ENCODE data around the gene SLC5A10.
"Not testable (repeated sequence)": the region's sequence is repeated elsewhere in the genome, so short reads cannot be mapped to it uniquely, and the experiment has no call there.

Gene SLC5A10

DNA sequence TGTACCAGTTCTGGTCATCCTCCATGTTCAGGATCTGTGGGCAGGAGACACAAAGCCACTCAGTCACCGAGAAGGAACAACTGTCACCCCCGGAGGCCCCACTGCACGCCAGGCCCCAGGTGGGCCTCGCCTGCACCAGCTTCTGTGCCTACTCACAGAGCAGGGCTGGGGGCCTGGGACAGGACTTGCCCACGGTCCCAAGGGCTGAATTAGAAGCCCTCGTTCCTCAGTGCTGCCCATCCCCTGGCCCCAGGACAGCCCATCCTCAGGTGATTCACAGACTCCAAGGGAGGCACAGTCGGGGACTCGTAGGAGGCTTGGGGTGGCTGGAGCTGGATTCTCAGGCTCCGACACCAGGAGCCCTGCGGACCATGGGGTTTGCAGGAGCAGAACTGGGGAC, 89.9 kb downstream of the SLC5A10 start:
- not testable (repeated sequence) for H3K4me3 ChIP-seq (ENCODE audit: low read length); DNase-seq (ENCODE audit: low read depth)

DNA sequence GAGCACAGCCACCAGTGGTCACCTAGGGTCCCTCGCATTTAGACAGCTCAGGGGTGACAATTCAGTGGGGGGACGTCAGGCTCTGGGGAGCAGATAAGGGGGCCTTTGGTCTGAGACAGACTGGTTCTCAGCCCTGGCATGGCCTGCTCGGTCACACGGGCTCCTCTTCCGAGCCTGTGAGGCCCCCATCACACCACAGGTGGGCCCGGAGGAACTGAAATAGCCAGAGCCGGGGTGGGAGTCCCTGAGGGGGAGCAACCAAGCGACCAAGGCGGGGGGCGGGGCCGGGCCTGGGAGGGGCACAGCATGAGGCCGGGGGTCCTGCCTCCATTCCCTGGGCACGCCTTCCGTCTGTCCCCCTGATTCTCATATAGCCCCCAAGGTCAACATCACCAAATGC, 90.4 kb downstream of the SLC5A10 start:
- H3K4me3 ChIP-seq (ENCODE audit: low read length); DNase-seq (ENCODE audit: low read depth): not testable (repeated sequence)

- H3K4me3 ChIP-seq (ENCODE audit: low read length); DNase-seq (ENCODE audit: low read depth): not testable (repeated sequence)
These were observed 91.1 kb downstream of the SLC5A10 start for GRCh38 chr17:19043032-19043431.

DNA sequence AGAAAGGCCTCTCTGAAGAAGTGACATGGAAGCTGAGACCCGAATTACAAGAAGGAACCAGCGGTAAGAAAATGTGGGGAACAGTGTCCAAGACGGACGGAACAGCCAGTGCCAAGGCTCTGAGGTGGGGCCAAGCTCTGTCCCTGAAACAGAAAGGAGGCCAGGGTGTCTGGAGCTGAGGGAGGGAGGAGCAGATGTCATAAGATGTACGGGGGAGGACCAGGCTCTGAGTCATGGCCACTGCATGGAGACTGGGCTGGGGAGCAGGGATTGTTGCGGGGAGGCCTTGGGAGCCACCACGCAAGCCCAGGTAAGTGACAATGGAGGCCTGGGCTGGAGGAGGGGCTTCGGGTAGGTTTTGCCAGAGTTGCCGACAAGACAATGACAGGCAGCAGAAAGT, 92.7 kb downstream of the SLC5A10 start:
- DNase-seq (ENCODE audit: low read depth); H3K4me3 ChIP-seq (ENCODE audit: low read length): not testable (repeated sequence)

- not testable (repeated sequence) for DNase-seq (ENCODE audit: low read depth); H3K4me3 ChIP-seq (ENCODE audit: low read length)
These were observed 94.9 kb downstream of the SLC5A10 start, which contains the start of gene GRAP for GRCh38 chr17:19046782-19047375. GRAP (minus strand) TSS chr17:19046957; CDS start chr17:19046926, 31 bp downstream.

DNA sequence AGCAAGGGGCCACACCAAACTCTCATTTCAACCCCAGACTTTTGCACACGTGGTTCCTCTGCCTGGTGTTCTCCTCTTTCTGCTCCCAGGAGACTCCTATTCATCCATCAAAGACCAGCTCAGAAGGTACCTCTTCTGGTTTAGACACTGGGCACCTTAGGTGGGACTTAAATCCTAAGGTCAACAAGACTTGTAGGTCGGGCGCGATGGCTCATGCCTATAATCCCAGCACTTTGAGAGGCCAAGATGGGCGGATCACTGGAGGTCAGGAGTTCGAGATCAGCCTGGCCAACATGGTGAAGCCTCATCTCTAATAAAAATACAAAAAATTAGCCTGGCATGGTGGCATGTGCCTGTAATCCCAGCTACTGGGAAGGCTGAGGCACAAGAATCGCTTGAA, 95.5 kb downstream of the SLC5A10 start:
- not testable (repeated sequence) for DNase-seq (ENCODE audit: low read depth); H3K4me3 ChIP-seq (ENCODE audit: low read length)

GRCh38 chr17:19048826-19049225, 96.9 kb downstream of the SLC5A10 start:
- not testable (repeated sequence) for H3K4me3 ChIP-seq (ENCODE audit: low read length); DNase-seq (ENCODE audit: low read depth)

GRCh38 chr17:19055447-19055846, 103.5 kb downstream of the SLC5A10 start:
- DNase-seq (ENCODE audit: low read depth); H3K4me3 ChIP-seq (ENCODE audit: low read length): not testable (repeated sequence)

- H3K4me3 ChIP-seq (ENCODE audit: low read length); DNase-seq (ENCODE audit: low read depth): not testable (repeated sequence)
These were observed 110.2 kb downstream of the SLC5A10 start for GRCh38 chr17:19062009-19062717.

GRCh38 chr17:19062718-19063325, 110.9 kb downstream of the SLC5A10 start:
- H3K4me3 ChIP-seq (ENCODE audit: low read length); DNase-seq (ENCODE audit: low read depth): not testable (repeated sequence)

DNA sequence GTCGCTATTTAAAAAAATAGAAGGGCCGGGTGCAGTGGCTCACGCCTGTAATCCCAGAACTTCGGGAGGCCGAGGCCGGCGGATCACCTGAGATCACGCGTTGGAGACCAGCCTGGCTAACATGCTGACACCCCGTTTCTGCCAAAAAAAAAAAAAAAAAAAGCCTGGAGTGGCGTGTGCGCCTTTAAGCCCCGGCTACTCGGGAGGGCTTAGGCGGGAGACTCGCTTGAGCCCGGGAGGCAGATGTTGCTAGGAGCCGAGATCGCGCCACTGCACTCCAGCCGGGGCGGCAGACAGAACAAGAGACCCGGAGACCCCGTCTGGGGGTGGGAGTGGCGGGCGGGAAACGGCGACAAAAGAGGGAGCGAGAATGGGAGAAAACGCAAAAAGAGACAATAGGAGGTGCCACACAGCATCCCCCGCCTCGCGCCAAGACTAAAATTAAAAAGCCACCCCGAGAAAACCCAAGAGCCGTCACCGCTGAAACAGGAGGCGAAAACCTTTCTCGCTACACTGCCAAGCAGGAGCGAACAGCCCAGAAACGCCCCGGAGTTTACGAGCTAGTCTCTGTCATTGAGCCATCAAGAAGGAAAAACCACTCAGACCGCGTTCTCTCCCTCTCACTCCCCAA, 111.5 kb downstream of the SLC5A10 start:
- not testable (repeated sequence) for DNase-seq (ENCODE audit: low read depth); H3K4me3 ChIP-seq (ENCODE audit: low read length)

GRCh38 chr17:19064378-19064777, 112.4 kb downstream of the SLC5A10 start:
- DNase-seq (ENCODE audit: low read depth) = not testable (repeated sequence)

GRCh38 chr17:19070318-19071168, 118.6 kb downstream of the SLC5A10 start:
- DNase-seq (ENCODE audit: low read depth); H3K4me3 ChIP-seq (ENCODE audit: low read length): not testable (repeated sequence)

More at GRCh38 chr17:19064378-19064777, 112.4 kb downstream of the SLC5A10 start:
- not testable (repeated sequence) for H3K4me3 ChIP-seq (ENCODE audit: low read length)

All from retinal pigment epithelial cell (primary cell).